Stomach (tissue), 9 donors: ENCODE results near the gene BLVRA. TPM values are rescaled to one million over a fixed set of nuclear protein-coding genes. Genes with fewer than 3 reads are reported as not detected.

Experiments used
- DNase-seq, 2 donors: peaks; one replicate each; pipeline versions ENCODE4 v3.0.0 to v3.0.0-alpha.2; 2013 to 2019
- H3K27ac ChIP-seq, 5 donors: fragments of 200-600 bp in 4 of 5; sonication (generic) in 4 of 5; one replicate each; pipeline ENCODE4 v1.5.1; 2013 to 2019; ENCODE audit warnings: mild to moderate bottlenecking in 1 of 5, moderate library complexity in 1 of 5
- H3K27me3 ChIP-seq, 3 donors: fragments of 200-600 bp; sonication (generic); one replicate each; pipeline ENCODE4 v1.5.1; 2017 to 2019; ENCODE audit warnings: mixed run types in 1 of 3
- H3K36me3 ChIP-seq, 4 donors: fragments of 200-600 bp; sonication (generic); 1 replicate in 3 of 4; 2 replicates in 1 of 4; pipeline ENCODE4 v1.5.1; 2016 to 2019
- H3K4me1 ChIP-seq, 4 donors: fragments of 200-600 bp; sonication (generic); one replicate each; pipeline ENCODE4 v1.5.1; 2016 to 2019
- H3K4me3 ChIP-seq, 4 donors: fragments of 200-600 bp; sonication (generic) in 3 of 4; one replicate each; pipeline ENCODE4 v1.5.1; 2016 to 2019; ENCODE audit warnings: mild to moderate bottlenecking in 1 of 4
- H3K9me3 ChIP-seq, 4 donors: fragments of 200-600 bp; sonication (generic); one replicate each; pipeline ENCODE4 v1.5.1; 2016 to 2019
- CTCF ChIP-seq, 7 experiments: fragments of 450-650 bp in 4 of 7; fragments of 200-600 bp in 3 of 7; sonication (generic) in 3 of 7; IDR thresholded peaks; one replicate each; pipeline ENCODE4 v1.5.1; 2016 to 2019; ENCODE audit warnings: antibody characterized with exemption in 7 of 7, control low read depth in 2 of 7, mild to moderate bottlenecking in 1 of 7
- EP300 ChIP-seq: sonication (generic); formaldehyde crosslinking; IDR thresholded peaks from one replicate; pipeline ENCODE4 v1.6.1; 2017; ENCODE audit warnings: antibody characterized with exemption
- POLR2A ChIP-seq, 4 donors: fragments of 450-650 bp; IDR thresholded peaks; one replicate each; pipeline ENCODE4 v1.6.1; 2016; ENCODE audit warnings: antibody characterized with exemption in 4 of 4, control low read depth in 2 of 4, mild to moderate bottlenecking in 1 of 4, moderate library complexity in 1 of 4
- POLR2AphosphoS5 ChIP-seq, 3 donors: sonication (generic); formaldehyde crosslinking; IDR thresholded peaks; one replicate each; pipeline ENCODE4 v1.6.1; 2016; ENCODE audit warnings: antibody characterized with exemption in 3 of 3
- WGBS, 5 donors: extraction: QIAGEN DNeasy Blood & Tissue Kit in 3 of 5; methylation state at CpG; one replicate each; pipeline versions ENCODE4 v1.1.5 to v1.1.7; 2013 to 2018; 5-methylcytosine and 5-hydroxymethylcytosine counted together
- intact Hi-C: fragments of 100-400 bp; cut with DNase I; formaldehyde crosslinking; loops from one replicate; pipeline ENCODE4 v1.15.1; 2023; ENCODE audit warnings: low total_unique reads
- polyA plus RNA-seq, 3 donors: library from polyadenylated mRNA; stranded (reverse); fragments of 200-250 nt; gene quantifications; one replicate each; pipeline ENCODE4 v1.2.3, GENCODE V29; 2013
- total RNA-seq, 5 donors: library from RNA; depleted of rRNA; stranded (reverse); fragments of >200 nt; gene quantifications; one replicate each; pipeline versions ENCODE4 v1.1.0 to v1.2.3, GENCODE V29; 2014 to 2016
- donor health status: healthy with polysubstance abuse.
- donor health status: Bipolar disorder and iron deficiency.
- donor health status: healthy.

Gene BLVRA
- total and polyA plus RNA-seq, 8 donors: 15.2 to 67.1 (median 46.4) TPM

- WGBS, 5 donors: 85 to 91% (median 89%) methylated on average over 8 of the region's 8 CpGs
- peaks cover 14 to 55% (median 36%) of the 10 kb centered on the region in 4 donors for H3K4me1 ChIP-seq
- H3K36me3 ChIP-seq: peaks cover 0 to 7% (median 5%) of the 10 kb centered on the region in 4 donors
- no peaks in the 10 kb centered on the region for H3K27me3 ChIP-seq
- no peak overlapping the region for H3K27ac ChIP-seq
- no peak overlapping the region for H3K4me3 ChIP-seq
- no peaks in the 10 kb centered on the region for H3K9me3 ChIP-seq
- intact Hi-C loops: no loop called here
- TF ChIP-seq POLR2A (IDR thresholded peaks at IDR 0.05): no peak
- no peak for TF ChIP-seq EP300
- no peak for TF ChIP-seq CTCF (IDR thresholded peaks at IDR 0.05)
- TF ChIP-seq POLR2AphosphoS5 (IDR thresholded peaks at IDR 0.05): no peak
- DNase-seq: no peak
Observed at GRCh38 chr7:43766564-43766963, 8.1 kb downstream of the BLVRA start.

- 89 to 91% (median 90%) methylated on average over 8 of the region's 8 CpGs for WGBS, 5 donors
- TF ChIP-seq POLR2AphosphoS5 (IDR thresholded peaks at IDR 0.05) (no peak), CTCF (IDR thresholded peaks at IDR 0.05) (no peak), EP300 (no peak)
- H3K36me3 ChIP-seq: peaks cover 5 to 15% (median 12%) of the 10 kb centered on the region in 4 donors
Observed at GRCh38 chr7:43767311-43767710, 8.8 kb downstream of the BLVRA start.

GRCh38 chr7:43768201-43768886 lies 9.9 kb downstream of the BLVRA start:
- Histone ChIP-seq H3K4me3 (no peak overlapping the region), H3K9me3 (no peaks in the 10 kb centered on the region), H3K27ac (no peak overlapping the region), H3K36me3 (peaks cover 5 to 24% (median 20%) of the 10 kb centered on the region in 4 donors), H3K4me1 (peaks cover 14 to 39% (median 27%) of the 10 kb centered on the region in 4 donors), H3K27me3 (no peaks in the 10 kb centered on the region)
- intact Hi-C loops: no loop called here
- no peak for TF ChIP-seq CTCF (IDR thresholded peaks at IDR 0.05)
- no peak for TF ChIP-seq POLR2A (IDR thresholded peaks at IDR 0.05)
- TF ChIP-seq EP300: no peak
- no peak for TF ChIP-seq POLR2AphosphoS5 (IDR thresholded peaks at IDR 0.05)
- WGBS, 5 donors: 85 to 91% (median 86%) methylated on average over 9 of the region's 9 CpGs
- no peak for DNase-seq

More at GRCh38 chr7:43767311-43767710, 8.8 kb downstream of the BLVRA start:
- no peak overlapping the region for H3K4me3 ChIP-seq
- H3K9me3 ChIP-seq: no peaks in the 10 kb centered on the region
- H3K4me1 ChIP-seq: peaks cover 14 to 48% (median 33%) of the 10 kb centered on the region in 4 donors
- intact Hi-C loops: no loop called here
- H3K27me3 ChIP-seq: no peaks in the 10 kb centered on the region
- DNase-seq: no peak
- no peak overlapping the region for H3K27ac ChIP-seq

- WGBS, 5 donors: 91 to 93% (median 92%) methylated on average over 4 of the region's 4 CpGs
- no peaks in the 10 kb centered on the region for H3K9me3 ChIP-seq
- H3K27me3 ChIP-seq: no peaks in the 10 kb centered on the region
- peaks cover 14 to 34% (median 22%) of the 10 kb centered on the region in 4 donors for H3K4me1 ChIP-seq
- H3K27ac ChIP-seq: no peak overlapping the region
- H3K36me3 ChIP-seq: peaks cover 5 to 24% (median 20%) of the 10 kb centered on the region in 4 donors
- TF ChIP-seq CTCF (IDR thresholded peaks at IDR 0.05) (no peak), POLR2AphosphoS5 (IDR thresholded peaks at IDR 0.05) (no peak), POLR2A (IDR thresholded peaks at IDR 0.05) (no peak), EP300 (no peak)
- intact Hi-C loops: no loop called here
- no peak overlapping the region for H3K4me3 ChIP-seq
- DNase-seq: no peak
Observed at GRCh38 chr7:43768887-43769272, 10.4 kb downstream of the BLVRA start.
